Body of pancreas (tissue), 4 donors: ENCODE data around the gene NSMCE1. TPM values are rescaled to one million over a fixed set of nuclear protein-coding genes. Genes with fewer than 3 reads are reported as not detected.

ENCODE experiments used
- ATAC-seq: fragments of 150-250 bp; one replicate; pipeline ENCODE4 v1.9.1; 2016
- DNase-seq, 4 donors: peaks; one replicate each; pipeline ENCODE4 v3.0.0-alpha.2; 2019
- H3K27ac ChIP-seq, 4 donors: fragments of 200-600 bp; sonication (generic); 1 replicate in 3 of 4; 2 replicates in 1 of 4; pipeline versions ENCODE4 v1.5.1 to v1.6.1; 2016 to 2019; ENCODE audit warnings: mild to moderate bottlenecking in 1 of 4, mixed read lengths in 1 of 4, moderate library complexity in 1 of 4
- H3K27me3 ChIP-seq, 2 donors: fragments of 200-600 bp; sonication (generic); one replicate each; pipeline ENCODE4 v1.6.0; 2016; ENCODE audit warnings: mild to moderate bottlenecking in 1 of 2
- H3K36me3 ChIP-seq, 2 donors: fragments of 200-600 bp; sonication (generic); replicated peaks in 1 of 2; 2 replicates each; pipeline ENCODE4 v1.5.1; 2016; ENCODE audit warnings: low read depth in 2 of 2; ENCODE audit not compliant: insufficient read depth in 1 of 2
- H3K4me1 ChIP-seq: fragments of 200-600 bp; sonication (generic); one replicate; pipeline ENCODE4 v1.6.0; 2016
- H3K4me3 ChIP-seq, 2 donors: fragments of 200-600 bp; sonication (generic); 1 replicate in 1 of 2; 2 replicates in 1 of 2; pipeline ENCODE4 v1.5.1; 2016 to 2019
- H3K9me3 ChIP-seq, 3 donors: fragments of 200-600 bp; sonication (generic); 1 replicate in 2 of 3; 2 replicates in 1 of 3; pipeline ENCODE4 v1.5.1; 2016
- CTCF ChIP-seq, 7 experiments: fragments of 450-650 bp in 4 of 7; fragments of 200-600 bp in 3 of 7; sonication (generic) in 3 of 7; IDR thresholded peaks; one replicate each; pipeline ENCODE4 v1.5.1; 2016 to 2019; ENCODE audit warnings: antibody characterized with exemption in 7 of 7
- POLR2A ChIP-seq, 3 donors: fragments of 450-650 bp; IDR thresholded peaks; one replicate each; pipeline ENCODE4 v1.6.1; 2016; ENCODE audit warnings: antibody characterized with exemption in 3 of 3, mild to moderate bottlenecking in 2 of 3
- WGBS, 2 donors: methylation state at CpG; one replicate each; pipeline ENCODE4 v1.1.5; 2017; 5-methylcytosine and 5-hydroxymethylcytosine counted together
- intact Hi-C: fragments of 100-400 bp; cut with DNase I; formaldehyde crosslinking; loops from one replicate; pipeline ENCODE4 v1.15.1; 2023
- total RNA-seq, 2 donors: library from RNA; depleted of rRNA; stranded (reverse); fragments of >200 nt; gene quantifications; one replicate each; pipeline ENCODE4 v1.1.0, GENCODE V29; 2016

The NSMCE1 gene
- total RNA-seq, 2 donors from 2014 or later, result 20.1 to 29.1 TPM

- Histone ChIP-seq H3K9me3 (no peaks in the 10 kb centered on the region), H3K36me3 (peaks cover 0 to 2% of the 10 kb centered on the region in 2 donors), H3K4me1 (peaks cover 52% of the 10 kb centered on the region), H3K4me3 (no peak overlapping the region), H3K27ac (no peak overlapping the region), H3K27me3 (no peaks in the 10 kb centered on the region)
- TF ChIP-seq POLR2A (IDR thresholded peaks at IDR 0.05) (no peak), CTCF (IDR thresholded peaks at IDR 0.05) (no peak)
- intact Hi-C loops, result no loop called here
- ATAC-seq (no peak), DNase-seq (no peak)
- 84 to 90% methylated on average over 15 to 16 of the region's 16 CpGs for WGBS, 2 donors
Observed at GRCh38 chr16:27216297-27216885, 52.2 kb downstream of the NSMCE1 start.

GRCh38 chr16:27215660-27216059, 52.9 kb downstream of the NSMCE1 start:
- ATAC-seq (no peak), DNase-seq (no peak)
- TF ChIP-seq POLR2A (IDR thresholded peaks at IDR 0.05), result no peak
- no peak for TF ChIP-seq CTCF (IDR thresholded peaks at IDR 0.05)
- Histone ChIP-seq H3K9me3 (no peaks in the 10 kb centered on the region), H3K4me3 (no peak overlapping the region), H3K4me1 (peaks cover 55% of the 10 kb centered on the region), H3K27me3 (no peaks in the 10 kb centered on the region), H3K27ac (peak overlapping the region; percentile 69 to 94 (median 82)), H3K36me3 (peaks cover 0 to 2% of the 10 kb centered on the region in 2 donors)
- intact Hi-C loops, result no loop called here
- whole genome bisulfite sequencing, 2 donors, result 85 to 87% methylated on average over 5 to 7 of the region's 7 CpGs

- TF ChIP-seq CTCF (IDR thresholded peaks at IDR 0.05) (peak in 2 of 7 experiments; percentile 5 to 11), POLR2A (IDR thresholded peaks at IDR 0.05) (peak in 2 of 3 donors; percentile 10 to 11)
- Histone ChIP-seq H3K4me3 (no peak overlapping the region), H3K9me3 (no peaks in the 10 kb centered on the region), H3K27me3 (no peaks in the 10 kb centered on the region), H3K36me3 (peaks cover 0 to 2% of the 10 kb centered on the region in 2 donors), H3K27ac (peak overlapping the region; percentile 69 to 94 (median 82)), H3K4me1 (peaks cover 68% of the 10 kb centered on the region)
- ATAC-seq (peak; percentile 73), DNase-seq (peak; percentile 80 to 91 (median 85))
- intact Hi-C loops, result no loop called here
- WGBS, 2 donors, result 16 to 22% methylated on average over 14 to 19 of the region's 19 CpGs
Observed at GRCh38 chr16:27214084-27214961, 54.2 kb downstream of the NSMCE1 start.

GRCh38 chr16:27211026-27211425, 57.5 kb downstream of the NSMCE1 start:
- H3K4me3 ChIP-seq, result no peak overlapping the region
- ATAC-seq (no peak), DNase-seq (no peak)
- no peaks in the 10 kb centered on the region for H3K9me3 ChIP-seq
- H3K36me3 ChIP-seq, result no peaks in the 10 kb centered on the region
- H3K27me3 ChIP-seq, result no peaks in the 10 kb centered on the region
- TF ChIP-seq POLR2A (IDR thresholded peaks at IDR 0.05) (no peak), CTCF (IDR thresholded peaks at IDR 0.05) (no peak)
- H3K27ac ChIP-seq, result peak overlapping the region; percentile 50 to 99 (median 92)
- intact Hi-C loops, result no loop called here
- peaks cover 98% of the 10 kb centered on the region for H3K4me1 ChIP-seq
- WGBS, 2 donors, result 77 to 79% methylated on average over 10 of the region's 10 CpGs
